H9 (cell line): ENCODE data around the gene PSMD1. TPM values are rescaled to one million over a fixed set of nuclear protein-coding genes. Genes with fewer than 3 reads are reported as not detected.

ENCODE experiments used
- DNase-seq: peaks from one replicate; pipeline ENCODE4 v3.0.0-alpha.2; 2017
- H2AFZ ChIP-seq: one replicate; pipeline ENCODE4 v1.6.1; 2013; ENCODE audit warnings: mild to moderate bottlenecking, low read length, control low read depth, moderate library complexity
- H2AK5ac ChIP-seq: 2 replicates; pipeline ENCODE4 v1.6.1; 2013; ENCODE audit warnings: low read length, control low read depth, mixed read lengths; ENCODE audit not compliant: insufficient read length
- H2BK120ac ChIP-seq: one replicate; pipeline ENCODE4 v1.6.1; 2013; ENCODE audit warnings: low read depth, mild to moderate bottlenecking, low read length, control low read depth, inconsistent platforms; ENCODE audit not compliant: poor library complexity, severe bottlenecking
- H2BK12ac ChIP-seq: 2 replicates; pipeline ENCODE4 v1.6.1; 2013; ENCODE audit warnings: low read length, control low read depth, mixed read lengths, low read depth; ENCODE audit not compliant: insufficient read length
- H2BK15ac ChIP-seq: 2 replicates; pipeline ENCODE4 v1.6.1; 2013; ENCODE audit warnings: low read depth, low read length, control low read depth
- H2BK20ac ChIP-seq: one replicate; pipeline ENCODE4 v1.6.1; 2013; ENCODE audit warnings: low read depth, mild to moderate bottlenecking, low read length, control low read depth, inconsistent platforms; ENCODE audit not compliant: poor library complexity, severe bottlenecking
- H2BK5ac ChIP-seq: 2 replicates; pipeline ENCODE4 v1.6.1; 2013; ENCODE audit warnings: low read length, control low read depth, mixed read lengths; ENCODE audit not compliant: insufficient read length
- H3K14ac ChIP-seq: 2 replicates; pipeline ENCODE4 v1.6.1; 2013; ENCODE audit warnings: low read length, control low read depth; ENCODE audit not compliant: insufficient read depth
- H3K18ac ChIP-seq: 2 replicates; pipeline ENCODE4 v1.6.1; 2013; ENCODE audit warnings: low read depth, mild to moderate bottlenecking, mixed read lengths, low read length, control low read depth; ENCODE audit not compliant: insufficient read length
- H3K23ac ChIP-seq: 2 replicates; pipeline ENCODE4 v1.6.1; 2013; ENCODE audit warnings: low read length, control low read depth, mixed read lengths, low read depth; ENCODE audit not compliant: insufficient read length
- H3K23me2 ChIP-seq: 2 replicates; pipeline ENCODE4 v1.6.1; 2013; ENCODE audit warnings: low read depth, mild to moderate bottlenecking, mixed read lengths, low read length, control low read depth; ENCODE audit not compliant: insufficient read length, poor library complexity, severe bottlenecking
- H3K27ac ChIP-seq: 2 replicates; pipeline ENCODE4 v1.5.1; 2013; ENCODE audit warnings: low read length, control low read depth, mixed read lengths, low read depth; ENCODE audit not compliant: insufficient read length
- H3K27me3 ChIP-seq: 2 replicates; pipeline ENCODE4 v1.6.1; 2013; ENCODE audit warnings: low read length, control low read depth, inconsistent platforms; ENCODE audit not compliant: insufficient read depth
- H3K4ac ChIP-seq: 2 replicates; pipeline ENCODE4 v1.6.1; 2013; ENCODE audit warnings: low read depth, mild to moderate bottlenecking, control low read depth, inconsistent platforms, low read length, moderate library complexity
- H3K4me1 ChIP-seq: 2 replicates; pipeline ENCODE4 v1.6.1; 2013; ENCODE audit warnings: low read length, control low read depth, inconsistent platforms; ENCODE audit not compliant: insufficient read depth
- H3K4me2 ChIP-seq: 2 replicates; pipeline ENCODE4 v1.6.1; 2013; ENCODE audit warnings: low read length, control low read depth, mixed read lengths; ENCODE audit not compliant: insufficient read length, insufficient read depth
- H3K56ac ChIP-seq: 2 replicates; pipeline ENCODE4 v1.6.1; 2013; ENCODE audit warnings: low read depth, mild to moderate bottlenecking, mixed read lengths, low read length, control low read depth; ENCODE audit not compliant: insufficient read length
- H3K79me1 ChIP-seq: 2 replicates; pipeline ENCODE4 v1.6.1; 2013; ENCODE audit warnings: low read depth, mild to moderate bottlenecking, moderate library complexity, low read length, control low read depth, inconsistent platforms; ENCODE audit not compliant: insufficient read depth, poor library complexity, severe bottlenecking
- H3K79me2 ChIP-seq: 2 replicates; pipeline ENCODE4 v1.6.1; 2013; ENCODE audit warnings: low read length, control low read depth, inconsistent platforms; ENCODE audit not compliant: insufficient read depth
- H3K9ac ChIP-seq: 2 replicates; pipeline ENCODE4 v1.6.1; 2013; ENCODE audit warnings: low read length, control low read depth, mixed read lengths; ENCODE audit not compliant: insufficient read length; ENCODE audit errors: extremely low read depth
- H3K9me3 ChIP-seq: one replicate; pipeline ENCODE4 v1.6.1; 2013; ENCODE audit warnings: low read depth, low read length, inconsistent platforms; ENCODE audit not compliant: control insufficient read depth
- H3T11ph ChIP-seq: one replicate; pipeline ENCODE4 v1.6.1; 2013; ENCODE audit warnings: mild to moderate bottlenecking, low read length, control low read depth, inconsistent platforms
- H4K20me1 ChIP-seq: one replicate; pipeline ENCODE4 v1.6.1; 2013; ENCODE audit not compliant: control insufficient read depth, insufficient read length, insufficient read depth
- H4K5ac ChIP-seq: 2 replicates; pipeline ENCODE4 v1.6.1; 2013; ENCODE audit warnings: low read depth, mild to moderate bottlenecking, mixed read lengths, low read length, control low read depth; ENCODE audit not compliant: insufficient read length
- H4K8ac ChIP-seq: replicated peaks from 2 replicates; pipeline ENCODE4 v1.6.1; 2013; ENCODE audit warnings: low read length, control low read depth, mixed read lengths, low read depth; ENCODE audit not compliant: insufficient read length
- H4K91ac ChIP-seq: 2 replicates; pipeline ENCODE4 v1.6.1; 2013; ENCODE audit warnings: low read depth, mild to moderate bottlenecking, moderate library complexity, mixed read lengths, low read length, control low read depth; ENCODE audit not compliant: insufficient read length
- H3K27ac Mint-ChIP-seq, 3 experiments: 2 replicates in 2 of 3; 3 replicates in 1 of 3; pipeline ENCODE4 v1.8.0; 2020 to 2021; ENCODE audit warnings: mixed read lengths in 3 of 3, mild to moderate bottlenecking in 1 of 3, moderate library complexity in 1 of 3
- H3K27me3 Mint-ChIP-seq: 2 replicates; pipeline ENCODE4 v1.8.0; 2021; ENCODE audit warnings: low read depth, mild to moderate bottlenecking, moderate library complexity, mixed read lengths
- H3K36me3 Mint-ChIP-seq, 3 experiments: 2 replicates in 2 of 3; 3 replicates in 1 of 3; pipeline ENCODE4 v1.8.0; 2020 to 2021; ENCODE audit warnings: low read depth in 3 of 3, mixed read lengths in 3 of 3; ENCODE audit not compliant: insufficient read depth in 1 of 3
- H3K4me1 Mint-ChIP-seq, 2 experiments: 2 replicates each; pipeline ENCODE4 v1.8.0; 2020; ENCODE audit warnings: mixed read lengths in 2 of 2
- H3K4me3 Mint-ChIP-seq, 2 experiments: 2 replicates in 1 of 2; 3 replicates in 1 of 2; pipeline ENCODE4 v1.8.0; 2020 to 2021; ENCODE audit warnings: mild to moderate bottlenecking in 2 of 2, mixed read lengths in 2 of 2, moderate library complexity in 1 of 2
- H3K9me3 Mint-ChIP-seq, 2 experiments: 2 replicates in 1 of 2; 3 replicates in 1 of 2; pipeline ENCODE4 v1.8.0; 2020; ENCODE audit warnings: mild to moderate bottlenecking in 2 of 2, mixed read lengths in 2 of 2, moderate library complexity in 1 of 2
- WGBS: extraction: QIAGEN DNeasy Blood & Tissue Kit; methylation state at CpG from one replicate; pipeline ENCODE4 v1.1.7; 2013; ENCODE audit warnings: missing lambda C conversion rate, low lambda C conversion rate, mixed read lengths; ENCODE audit not compliant: insufficient read length; ENCODE audit errors: extremely low coverage; 5-methylcytosine and 5-hydroxymethylcytosine counted together
- total RNA-seq: library from RNA; stranded (reverse); gene quantifications from 2 replicates; pipeline ENCODE4 v1.2.1, GENCODE V29; 2021
- TF ChIP-seq, protein P1 (sequence below): fragments of 200-600 bp; sonication (generic); conservative IDR thresholded peaks from 3 replicates; pipeline ENCODE4 v1.8.0; 2021; ENCODE audit warnings: antibody characterized with exemption, mild to moderate bottlenecking

PSMD1 gene
- total RNA-seq, 1 experiment from 2014 or later = 166 TPM

DNA sequence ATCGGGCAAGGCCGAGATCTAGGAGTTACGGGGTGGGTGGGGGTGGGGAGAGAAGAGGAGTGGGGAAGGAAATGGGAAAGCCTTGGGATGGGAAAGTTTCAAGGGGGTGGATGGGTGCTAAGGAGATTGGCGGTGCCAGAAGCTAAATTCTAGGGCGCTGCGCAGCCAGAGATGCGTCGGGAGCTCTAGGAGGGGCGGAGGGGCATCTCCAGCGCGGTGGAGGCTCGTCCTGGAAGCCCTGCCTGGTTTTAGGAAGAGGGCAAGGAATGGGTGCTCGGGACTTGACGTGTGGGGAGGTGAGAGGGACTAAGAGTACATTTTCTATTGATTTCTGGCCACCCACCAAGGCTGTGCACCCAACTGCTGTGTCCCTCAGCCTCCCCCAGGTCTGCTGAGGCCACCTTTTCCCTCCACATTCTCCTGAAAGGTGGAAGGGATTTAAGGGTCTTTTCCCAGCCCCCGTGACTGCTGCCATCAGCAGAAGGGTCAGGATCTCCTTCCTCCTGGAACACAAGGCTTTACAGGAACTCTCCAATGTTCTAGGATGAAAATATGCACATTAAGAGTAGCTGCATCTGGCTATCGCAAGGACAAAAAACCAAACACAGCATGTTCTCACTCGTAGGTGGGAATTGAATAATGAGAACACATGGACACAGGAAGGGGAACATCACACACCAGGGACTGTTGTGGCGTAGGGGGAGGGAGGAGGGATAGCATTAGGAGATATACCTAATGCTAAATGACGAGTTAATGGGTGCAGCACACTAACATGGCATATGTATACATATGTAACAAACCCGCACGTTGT, 18.0 kb upstream of the PSMD1 start:
- no peak overlapping the region for H3K4ac ChIP-seq
- H3K79me2 ChIP-seq = no peaks in the 10 kb centered on the region
- H4K20me1 ChIP-seq = no peaks in the 10 kb centered on the region
- H2BK20ac ChIP-seq = no peak overlapping the region
- H3K4me1 ChIP-seq = no peaks in the 10 kb centered on the region; the same call in 1 of the 2 replicates
- TF ChIP-seq, protein P1, sequence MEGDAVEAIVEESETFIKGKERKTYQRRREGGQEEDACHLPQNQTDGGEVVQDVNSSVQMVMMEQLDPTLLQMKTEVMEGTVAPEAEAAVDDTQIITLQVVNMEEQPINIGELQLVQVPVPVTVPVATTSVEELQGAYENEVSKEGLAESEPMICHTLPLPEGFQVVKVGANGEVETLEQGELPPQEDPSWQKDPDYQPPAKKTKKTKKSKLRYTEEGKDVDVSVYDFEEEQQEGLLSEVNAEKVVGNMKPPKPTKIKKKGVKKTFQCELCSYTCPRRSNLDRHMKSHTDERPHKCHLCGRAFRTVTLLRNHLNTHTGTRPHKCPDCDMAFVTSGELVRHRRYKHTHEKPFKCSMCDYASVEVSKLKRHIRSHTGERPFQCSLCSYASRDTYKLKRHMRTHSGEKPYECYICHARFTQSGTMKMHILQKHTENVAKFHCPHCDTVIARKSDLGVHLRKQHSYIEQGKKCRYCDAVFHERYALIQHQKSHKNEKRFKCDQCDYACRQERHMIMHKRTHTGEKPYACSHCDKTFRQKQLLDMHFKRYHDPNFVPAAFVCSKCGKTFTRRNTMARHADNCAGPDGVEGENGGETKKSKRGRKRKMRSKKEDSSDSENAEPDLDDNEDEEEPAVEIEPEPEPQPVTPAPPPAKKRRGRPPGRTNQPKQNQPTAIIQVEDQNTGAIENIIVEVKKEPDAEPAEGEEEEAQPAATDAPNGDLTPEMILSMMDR = no peak
- H3K23me2 ChIP-seq = peaks cover 10% of the 10 kb centered on the region
- Mint-ChIP-seq H3K27ac (no peak overlapping the region), H3K36me3 (no peaks in the 10 kb centered on the region), H3K4me1 (peaks cover 8 to 15% of the 10 kb centered on the region in 2 experiments; a peak in 3 of 4 replicates), H3K27me3 (peaks cover 75% of the 10 kb centered on the region), H3K4me3 (peak overlapping the region; percentile 54 to 84), H3K9me3 (no peaks in the 10 kb centered on the region)
- peaks cover 25% of the 10 kb centered on the region for H3K27me3 ChIP-seq
- H2BK120ac ChIP-seq = no peak overlapping the region
- no peak overlapping the region for H3K23ac ChIP-seq
- H3T11ph ChIP-seq = no peak overlapping the region
- no peak overlapping the region for H4K91ac ChIP-seq
- WGBS = no CpG with 5 or more reads among the region's 21 CpGs
- no peak overlapping the region for H2AFZ ChIP-seq
- H3K56ac ChIP-seq = no peak overlapping the region
- H3K4me2 ChIP-seq = peak overlapping the region; percentile 78
- no peak for DNase-seq
- no peak overlapping the region for H3K27ac ChIP-seq
- H4K5ac ChIP-seq = no peak overlapping the region
- no peak overlapping the region for H2BK15ac ChIP-seq
- no peak overlapping the region for H4K8ac ChIP-seq
- H3K14ac ChIP-seq = no peak overlapping the region; the same call in 1 of the 2 replicates
- no peak overlapping the region for H3K18ac ChIP-seq
- no peak overlapping the region for H2BK12ac ChIP-seq
- no peak overlapping the region for H2AK5ac ChIP-seq
- no peaks in the 10 kb centered on the region for H3K79me1 ChIP-seq
- no peak overlapping the region for H3K9ac ChIP-seq
- no peaks in the 10 kb centered on the region for H3K9me3 ChIP-seq
- no peak overlapping the region for H2BK5ac ChIP-seq
